GM23248 (cell line): ENCODE results near the gene PRIMPOL. TPM values are rescaled to one million over a fixed set of nuclear protein-coding genes. Genes with fewer than 3 reads are reported as not detected.

ENCODE experiments used
- DNase-seq: peaks from one replicate; pipeline ENCODE4 v3.0.0-alpha.2; 2015
- H2AFZ ChIP-seq: fragments of 200-600 bp; sonication (generic); 2 replicates; pipeline ENCODE4 v1.6.1; 2016; ENCODE audit warnings: antibody characterized with exemption
- H3F3A ChIP-seq: fragments of 200-600 bp; sonication (generic); 2 replicates; pipeline ENCODE4 v1.6.1; 2016; ENCODE audit warnings: mild to moderate bottlenecking, antibody characterized with exemption, mixed run types; ENCODE audit not compliant: insufficient read depth
- H3K27ac ChIP-seq: fragments of 200-600 bp; sonication (generic); 2 replicates; pipeline ENCODE4 v1.5.1; 2016; ENCODE audit warnings: mild to moderate bottlenecking
- H3K27me3 ChIP-seq: fragments of 200-600 bp; sonication (generic); replicated peaks from 2 replicates; pipeline ENCODE4 v1.6.1; 2016; ENCODE audit warnings: mild to moderate bottlenecking; ENCODE audit not compliant: insufficient read depth
- H3K36me3 ChIP-seq: fragments of 200-600 bp; sonication (generic); 2 replicates; pipeline ENCODE4 v1.6.1; 2016; ENCODE audit warnings: low read depth, mild to moderate bottlenecking
- H3K4me1 ChIP-seq: fragments of 200-600 bp; sonication (generic); 2 replicates; pipeline ENCODE4 v1.6.1; 2016; ENCODE audit warnings: mild to moderate bottlenecking; ENCODE audit not compliant: insufficient read depth
- H3K4me2 ChIP-seq: fragments of 200-600 bp; sonication (generic); one replicate; pipeline ENCODE4 v1.6.1; 2016; ENCODE audit warnings: mild to moderate bottlenecking; ENCODE audit not compliant: unreplicated experiment
- H3K4me3 ChIP-seq: fragments of 200-600 bp; sonication (generic); 2 replicates; pipeline ENCODE4 v1.5.1; 2016; ENCODE audit warnings: mild to moderate bottlenecking
- H3K79me2 ChIP-seq: fragments of 200-600 bp; sonication (generic); 2 replicates; pipeline ENCODE4 v1.6.1; 2016; ENCODE audit warnings: mild to moderate bottlenecking; ENCODE audit not compliant: insufficient read depth
- H3K9ac ChIP-seq: fragments of 200-600 bp; sonication (generic); 2 replicates; pipeline ENCODE4 v1.6.1; 2016; ENCODE audit warnings: mild to moderate bottlenecking
- H3K9me2 ChIP-seq: fragments of 200-600 bp; sonication (generic); 2 replicates; pipeline ENCODE4 v1.6.1; 2016; ENCODE audit warnings: mixed run types, mild to moderate bottlenecking, moderate library complexity; ENCODE audit not compliant: insufficient read depth
- H3K9me3 ChIP-seq: fragments of 200-600 bp; sonication (generic); one replicate; pipeline ENCODE4 v1.6.1; 2017; ENCODE audit warnings: low read depth
- H4K20me1 ChIP-seq: fragments of 200-600 bp; sonication (generic); 2 replicates; pipeline ENCODE4 v1.6.0; 2016; ENCODE audit not compliant: insufficient read depth
- EZH2 ChIP-seq: fragments of 200-600 bp; sonication (generic); IDR thresholded peaks from 2 replicates; pipeline ENCODE4 v1.6.1; 2018; ENCODE audit warnings: antibody characterized with exemption, mild to moderate bottlenecking; ENCODE audit not compliant: insufficient read depth, poor library complexity, severe bottlenecking
- EZH2phosphoT487 ChIP-seq: fragments of 200-600 bp; sonication (generic); IDR thresholded peaks from 2 replicates; pipeline ENCODE4 v1.6.1; 2018; ENCODE audit warnings: antibody characterized with exemption, moderate library complexity, mild to moderate bottlenecking, low read depth; ENCODE audit not compliant: insufficient read depth
- WGBS, 2 experiments: methylation state at CpG; one replicate each; pipeline ENCODE4 v1.1.6; 2015 to 2017; ENCODE audit warnings: low lambda C conversion rate in 2 of 2, low coverage in 1 of 2; ENCODE audit errors: missing lambda C conversion rate in 2 of 2; 5-methylcytosine and 5-hydroxymethylcytosine counted together
- in situ Hi-C: fragments of 300-500 bp; cut with MboI; formaldehyde crosslinking; loops from 2 replicates; pipeline ENCODE4 v1.15.0; 2020
- polyA plus RNA-seq: library from polyadenylated mRNA; unstranded; fragments of >200 nt; fragmentation: Nextera tagmentation; extraction: Ambion mirVana; gene quantifications from 2 replicates; pipeline ENCODE4 v1.2.1, GENCODE V29; 2016
- total RNA-seq: library from RNA; depleted of rRNA; stranded (reverse); fragments of >200 nt; shearing (Covaris generic); gene quantifications from 2 replicates; pipeline ENCODE4 v1.2.3, GENCODE V29; 2014

PRIMPOL gene
- total and polyA plus RNA-seq, 2 experiments from 2014 or later: 15.0 to 16.0 TPM

GRCh38 chr4:184713887-184714286 is 64.3 kb downstream of the PRIMPOL start:
- DNase-seq: no peak
- no peaks in the 10 kb centered on the region for H3K9me3 ChIP-seq
- no peaks in the 10 kb centered on the region for H3K27me3 ChIP-seq
- H3F3A ChIP-seq: no peaks in the 10 kb centered on the region
- H3K27ac ChIP-seq: no peak overlapping the region
- in situ Hi-C loops: no loop called here
- H3K4me3 ChIP-seq: no peak overlapping the region
- H4K20me1 ChIP-seq: no peaks in the 10 kb centered on the region
- H3K79me2 ChIP-seq: no peaks in the 10 kb centered on the region
- WGBS, 2 experiments: 70 to 88% methylated on average over 2 of the region's 2 CpGs
- no peak overlapping the region for H3K4me2 ChIP-seq
- no peaks in the 10 kb centered on the region for H3K36me3 ChIP-seq
- no peak overlapping the region for H3K9ac ChIP-seq
- H3K9me2 ChIP-seq: no peaks in the 10 kb centered on the region
- no peak for TF ChIP-seq EZH2phosphoT487
- TF ChIP-seq EZH2: no peak
- no peak overlapping the region for H2AFZ ChIP-seq
- no peaks in the 10 kb centered on the region for H3K4me1 ChIP-seq

- in situ Hi-C loops: no loop called here
- H3K27me3 ChIP-seq: no peaks in the 10 kb centered on the region
- H3K36me3 ChIP-seq: no peaks in the 10 kb centered on the region
- no peak overlapping the region for H3K9ac ChIP-seq
- H3K9me3 ChIP-seq: no peaks in the 10 kb centered on the region
- H4K20me1 ChIP-seq: no peaks in the 10 kb centered on the region
- no peak for DNase-seq
- no peak overlapping the region for H3K27ac ChIP-seq
- no peak overlapping the region for H3K4me3 ChIP-seq
- H3K4me1 ChIP-seq: no peaks in the 10 kb centered on the region
- no peak overlapping the region for H2AFZ ChIP-seq
- H3F3A ChIP-seq: no peaks in the 10 kb centered on the region
- 82 to 91% methylated on average over 4 of the region's 4 CpGs for WGBS, 2 experiments
- H3K4me2 ChIP-seq: no peak overlapping the region
- TF ChIP-seq EZH2 (no peak), EZH2phosphoT487 (no peak)
- no peaks in the 10 kb centered on the region for H3K9me2 ChIP-seq
- H3K79me2 ChIP-seq: no peaks in the 10 kb centered on the region
Measured at GRCh38 chr4:184715526-184715925, 66.0 kb downstream of the PRIMPOL start.

- Histone ChIP-seq H4K20me1 (no peaks in the 10 kb centered on the region), H3K4me2 (no peak overlapping the region), H3K27me3 (no peaks in the 10 kb centered on the region), H3K36me3 (no peaks in the 10 kb centered on the region), H3K9me3 (no peaks in the 10 kb centered on the region), H3K79me2 (no peaks in the 10 kb centered on the region), H3K9ac (no peak overlapping the region), H3K4me1 (no peaks in the 10 kb centered on the region), H3K4me3 (no peak overlapping the region), H3K27ac (no peak overlapping the region), H3K9me2 (no peaks in the 10 kb centered on the region), H2AFZ (no peak overlapping the region), H3F3A (no peaks in the 10 kb centered on the region)
- in situ Hi-C loops: no loop called here
- TF ChIP-seq EZH2phosphoT487 (no peak), EZH2 (no peak)
- no peak for DNase-seq
- 93 to 100% methylated on average over 3 of the region's 3 CpGs for WGBS, 2 experiments
Measured at GRCh38 chr4:184719407-184719806, 69.9 kb downstream of the PRIMPOL start.

GRCh38 chr4:184721254-184721653 is 71.7 kb downstream of the PRIMPOL start:
- Histone ChIP-seq H3K9me2 (no peaks in the 10 kb centered on the region), H3K4me3 (no peak overlapping the region), H3K4me1 (no peaks in the 10 kb centered on the region), H3K9me3 (no peaks in the 10 kb centered on the region), H3K36me3 (no peaks in the 10 kb centered on the region), H3K27me3 (no peaks in the 10 kb centered on the region), H3K79me2 (no peaks in the 10 kb centered on the region), H4K20me1 (no peaks in the 10 kb centered on the region), H3F3A (no peaks in the 10 kb centered on the region), H2AFZ (no peak overlapping the region), H3K4me2 (no peak overlapping the region), H3K9ac (no peak overlapping the region), H3K27ac (no peak overlapping the region)
- no peak for TF ChIP-seq EZH2
- TF ChIP-seq EZH2phosphoT487: no peak
- DNase-seq: no peak
- in situ Hi-C loops: no loop called here

GRCh38 chr4:184722798-184723197 is 73.3 kb downstream of the PRIMPOL start:
- in situ Hi-C loops: no loop called here
- no peak for TF ChIP-seq EZH2phosphoT487
- TF ChIP-seq EZH2: no peak

More at GRCh38 chr4:184722798-184723197, 73.3 kb downstream of the PRIMPOL start:
- no peaks in the 10 kb centered on the region for H3K9me2 ChIP-seq
- H3K4me2 ChIP-seq: no peak overlapping the region
- no peaks in the 10 kb centered on the region for H3K27me3 ChIP-seq
- DNase-seq: no peak
- no peaks in the 10 kb centered on the region for H3K9me3 ChIP-seq
- H2AFZ ChIP-seq: no peak overlapping the region
- no peaks in the 10 kb centered on the region for H3K79me2 ChIP-seq
- H4K20me1 ChIP-seq: no peaks in the 10 kb centered on the region
- H3K9ac ChIP-seq: no peak overlapping the region
- H3K4me1 ChIP-seq: no peaks in the 10 kb centered on the region
- H3K4me3 ChIP-seq: no peak overlapping the region
- no peak overlapping the region for H3K27ac ChIP-seq
- no peaks in the 10 kb centered on the region for H3F3A ChIP-seq
- WGBS, 2 experiments: 50% methylated on average over 1 of the region's 1 CpG
- H3K36me3 ChIP-seq: no peaks in the 10 kb centered on the region
